ENCODE data around the gene TRRAP.

Gene TRRAP

GRCh38 chr7:99008921-99009530, 130.7 kb downstream of the TRRAP start:
- DNase-seq: no peak

- no peak for DNase-seq
Observed at GRCh38 chr7:99010281-99010680, 131.9 kb downstream of the TRRAP start.

- DNase-seq: no peak
Observed at GRCh38 chr7:99011341-99011705, 133.0 kb downstream of the TRRAP start.

- DNase-seq: no peak
Observed at GRCh38 chr7:99011706-99012404, 133.5 kb downstream of the TRRAP start.

GRCh38 chr7:99012722-99013121, 134.4 kb downstream of the TRRAP start:
- DNase-seq: no peak

GRCh38 chr7:99013266-99014112, 135.2 kb downstream of the TRRAP start:
- no peak for DNase-seq

- no peak for DNase-seq
Observed at GRCh38 chr7:99014113-99014985, 136.0 kb downstream of the TRRAP start.

- DNase-seq: no peak
Observed at GRCh38 chr7:99016196-99016595, 137.9 kb downstream of the TRRAP start.

- DNase-seq: no peak
Observed at GRCh38 chr7:99019523-99020412, 141.4 kb downstream of the TRRAP start.

GRCh38 chr7:99020413-99020715, 142.0 kb downstream of the TRRAP start:
- no peak for DNase-seq

- peak; percentile 49 for DNase-seq
Observed at GRCh38 chr7:99021941-99022560, 143.7 kb downstream of the TRRAP start.

GRCh38 chr7:99024066-99024465, 145.7 kb downstream of the TRRAP start:
- no peak for DNase-seq

- DNase-seq: no peak
Observed at GRCh38 chr7:99027241-99027640, 148.9 kb downstream of the TRRAP start.

GRCh38 chr7:99027841-99028240, 149.5 kb downstream of the TRRAP start:
- DNase-seq: no peak

GRCh38 chr7:99028261-99028973, 150.1 kb downstream of the TRRAP start:
- no peak for DNase-seq

- DNase-seq: peak; percentile 72
Observed at GRCh38 chr7:99029466-99030435, 151.4 kb downstream of the TRRAP start.

GRCh38 chr7:99030457-99030856, 152.1 kb downstream of the TRRAP start:
- no peak for DNase-seq

- no peak for DNase-seq
Observed at GRCh38 chr7:99030951-99031350, 152.6 kb downstream of the TRRAP start.

GRCh38 chr7:99031496-99031895, 153.2 kb downstream of the TRRAP start:
- no peak for DNase-seq

GRCh38 chr7:99032928-99033327, 154.6 kb downstream of the TRRAP start:
- DNase-seq: no peak

All from hematopoietic multipotent progenitor cell treated with erythropoietin and hydrocortisone succinate and interleukin-3 and kit ligand, for 4 days (in vitro differentiated cells).